Endothelial cell of umbilical vein (primary cell): ENCODE measurements around the gene NDUFA12. TPM values are rescaled to one million over a fixed set of nuclear protein-coding genes. Genes with fewer than 3 reads are reported as not detected.

ENCODE experiments used
- BruUV-seq: library from RNA; stranded (reverse); fragments of 400-500 nt; replicated peaks from 2 replicates; lab custom pipeline; 2021; lab: Mats Ljungman, UMichigan
- CTCF ChIA-PET: fragments of 300-600, 350-600 bp; sonication (Branson Sonifier 250); formaldehyde crosslinking; loops from one replicate; lab custom pipeline; 2021; ENCODE audit warnings: antibody characterized with exemption, inconsistent platforms; lab: Charles Lee
- POLR2A ChIA-PET: fragments of 300-600, 350-600 bp; sonication (Branson Sonifier 250); formaldehyde crosslinking; loops from one replicate; lab custom pipeline; 2021; ENCODE audit warnings: antibody characterized with exemption, inconsistent platforms; lab: Charles Lee
- DNase-seq: peaks from one replicate; pipeline ENCODE4 v3.0.0-alpha.2; 2011; ENCODE audit warnings: low read depth, low spot score
- FAIRE-seq: peaks from 2 replicates; lab custom pipeline; 2011; peaks lifted over from hg19 to GRCh38; lab: Jason Lieb, UNC
- H2AFZ ChIP-seq: 2 replicates; pipeline ENCODE4 v1.6.0; 2012; ENCODE audit warnings: low read depth, low read length, control low read depth, inconsistent platforms
- H3K27ac ChIP-seq: 2 replicates; pipeline ENCODE4 v1.5.1; 2011; ENCODE audit warnings: low read depth, mild to moderate bottlenecking, control low read depth, low read length, moderate library complexity; ENCODE audit not compliant: insufficient read depth
- H3K27me3 ChIP-seq, 2 experiments: 2 replicates each; pipeline versions ENCODE4 v1.6.0 to v1.6.1; 2011; ENCODE audit warnings: low read length in 2 of 2, mixed read lengths in 1 of 2; ENCODE audit not compliant: control insufficient read depth in 2 of 2, insufficient read depth in 2 of 2
- H3K36me3 ChIP-seq, 2 experiments: 2 replicates in 1 of 2; 3 replicates in 1 of 2; pipeline ENCODE4 v1.5.1; 2011; ENCODE audit warnings: low read length in 2 of 2, mild to moderate bottlenecking in 1 of 2, moderate library complexity in 1 of 2; ENCODE audit not compliant: control insufficient read depth in 2 of 2, insufficient read depth in 2 of 2; ENCODE audit errors: extremely low read depth in 1 of 2
- H3K4me1 ChIP-seq: 3 replicates; pipeline ENCODE4 v1.5.1; 2011; ENCODE audit warnings: mild to moderate bottlenecking, low read length; ENCODE audit not compliant: control insufficient read depth, insufficient read depth; ENCODE audit errors: extremely low read depth
- H3K4me2 ChIP-seq: 2 replicates; pipeline ENCODE4 v1.6.1; 2011; ENCODE audit warnings: low read length, control low read depth, mixed read lengths; ENCODE audit not compliant: insufficient read depth
- H3K4me3 ChIP-seq, 3 experiments: fragments of 200-600 bp in 1 of 3; sonication (generic), shearing (Covaris generic) in 1 of 3; replicated peaks in 1 of 3; 2 replicates each; pipeline ENCODE4 v1.5.1; 2011 to 2016; ENCODE audit warnings: control low read depth in 3 of 3, low read length in 3 of 3, mild to moderate bottlenecking in 2 of 3, inconsistent platforms in 1 of 3, low read depth in 1 of 3, moderate library complexity in 1 of 3; ENCODE audit not compliant: insufficient read depth in 1 of 3
- H3K79me2 ChIP-seq: 2 replicates; pipeline ENCODE4 v1.6.0; 2012; ENCODE audit warnings: low read length, inconsistent platforms; ENCODE audit not compliant: control insufficient read depth, insufficient read depth
- H3K9ac ChIP-seq: replicated peaks from 2 replicates; pipeline ENCODE3; 2011; ENCODE audit warnings: low read length, control low read depth; ENCODE audit not compliant: insufficient read depth; ENCODE audit errors: extremely low read depth
- H3K9me1 ChIP-seq: replicated peaks from 3 replicates; pipeline ENCODE4 v1.6.0; 2011; ENCODE audit warnings: mild to moderate bottlenecking, low read length; ENCODE audit not compliant: control insufficient read depth, insufficient read depth; ENCODE audit errors: extremely low read depth
- H3K9me3 ChIP-seq: replicated peaks from 2 replicates; pipeline ENCODE4 v1.5.1; 2012; ENCODE audit warnings: low read length, inconsistent platforms; ENCODE audit not compliant: control insufficient read depth, insufficient read depth
- H4K20me1 ChIP-seq: replicated peaks from 2 replicates; pipeline ENCODE3; 2011; ENCODE audit warnings: mild to moderate bottlenecking, low read length; ENCODE audit not compliant: control insufficient read depth, insufficient read depth; ENCODE audit errors: extremely low read depth
- EZH2 ChIP-seq: IDR thresholded peaks from 2 replicates; pipeline ENCODE4 v1.6.1; 2012; ENCODE audit warnings: borderline replicate concordance, low read depth, mild to moderate bottlenecking, moderate library complexity, low read length, inconsistent platforms; ENCODE audit not compliant: severe bottlenecking
- FOS ChIP-seq: IDR thresholded peaks from 2 replicates; pipeline ENCODE4 v1.6.1; 2011; ENCODE audit warnings: mild to moderate bottlenecking, low read length, moderate library complexity, borderline replicate concordance; ENCODE audit not compliant: insufficient read depth
- GATA2 ChIP-seq: IDR thresholded peaks from 2 replicates; pipeline ENCODE4 v1.7.0; 2011; ENCODE audit warnings: low read depth, mild to moderate bottlenecking, moderate library complexity, mixed read lengths, low read length; ENCODE audit not compliant: insufficient read length, insufficient read depth
- JUN ChIP-seq: IDR thresholded peaks from 2 replicates; pipeline ENCODE4 v1.6.1; 2011; ENCODE audit warnings: borderline replicate concordance, low read depth; ENCODE audit not compliant: insufficient read length, insufficient read depth
- MYC ChIP-seq: IDR thresholded peaks from one replicate; pipeline ENCODE4 v1.6.1; 2011; ENCODE audit warnings: mild to moderate bottlenecking, low read depth, low read length
- POLR2A ChIP-seq: IDR thresholded peaks from 2 replicates; pipeline ENCODE4 v1.6.1; 2012; ENCODE audit warnings: low read depth, mild to moderate bottlenecking, control low read depth, low read length
- POLR2AphosphoS5 ChIP-seq: IDR thresholded peaks from 2 replicates; pipeline ENCODE4 v1.6.1; 2012; ENCODE audit warnings: low read depth, mild to moderate bottlenecking, control low read depth, low read length, moderate library complexity; ENCODE audit not compliant: insufficient read depth
- dilution Hi-C: fragments of 300-500 bp; cut with MboI; formaldehyde crosslinking; loops from one replicate; pipeline ENCODE4 v1.15.0; 2019; ENCODE audit warnings: low sequenced_read_pairs; ENCODE audit not compliant: extremely low pct_ligation_motif_present
- intact Hi-C: fragments of 100-400 bp; cut with micrococcal nuclease; formaldehyde crosslinking; loops from one replicate; pipeline ENCODE4 v1.10.0; 2022
- polyA plus RNA-seq, 4 experiments: library from polyadenylated mRNA; depleted of rRNA in 3 of 4; stranded (reverse) in 3 of 4; unstranded in 1 of 4; fragments of >200 nt; gene quantifications; 2 replicates each; pipeline versions ENCODE4 v1.2.1 to v1.2.3, GENCODE V29; 2011 to 2012; ENCODE audit warnings: missing spikeins in 1 of 4
- total RNA-seq: library from RNA; stranded (reverse); gene quantifications from 2 replicates; pipeline ENCODE4 v1.2.3, GENCODE V29; 2021
- TF ChIP-seq, protein P1 (sequence below), 2 donors: IDR thresholded peaks; 1 replicate in 1 of 2; 2 replicates in 1 of 2; pipeline ENCODE4 v1.5.1; 2011; ENCODE audit warnings: low read length in 2 of 2, mild to moderate bottlenecking in 2 of 2, moderate library complexity in 2 of 2, control low read depth in 1 of 2, inconsistent platforms in 1 of 2, low read depth in 1 of 2; ENCODE audit not compliant: insufficient read depth in 1 of 2; ENCODE audit errors: extremely low read depth in 1 of 2

Gene NDUFA12
- total and polyA plus RNA-seq, 2 donors (not counting 3 experiments of a cell fraction or from before 2014, with no cell fraction given): 126 to 184 TPM

DNA sequence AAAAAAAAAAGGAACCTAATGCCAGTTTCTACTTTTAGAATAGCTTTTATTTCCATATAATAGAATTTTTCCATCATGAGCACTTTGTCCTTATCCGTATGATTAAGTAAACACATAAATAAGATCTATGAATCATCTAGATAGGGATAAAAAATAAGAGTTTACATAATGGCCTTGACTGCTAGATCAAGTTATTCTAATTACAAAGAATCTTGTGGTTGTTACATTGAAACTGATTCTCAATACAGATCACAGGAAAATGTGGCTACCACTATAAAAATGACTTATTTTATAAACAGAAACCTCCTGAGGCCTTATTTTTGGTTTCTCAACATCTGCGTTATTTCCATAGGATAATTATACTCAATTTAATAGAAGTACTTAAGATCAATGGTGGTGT, 34.4 kb upstream of the NDUFA12 start:
- H3K4me3 ChIP-seq: no peak overlapping the region
- H3K9me1 ChIP-seq: peaks cover 6% of the 10 kb centered on the region
- H3K9ac ChIP-seq: no peak overlapping the region
- BruUV-seq: no TSS peak
- dilution Hi-C loops (no loop called here), intact Hi-C loops (no loop called here)
- no peaks in the 10 kb centered on the region for H4K20me1 ChIP-seq
- no peak overlapping the region for H2AFZ ChIP-seq
- no peaks in the 10 kb centered on the region for H3K79me2 ChIP-seq
- no peaks in the 10 kb centered on the region for H3K27me3 ChIP-seq
- peaks cover 0 to 3% of the 10 kb centered on the region in 2 experiments for H3K36me3 ChIP-seq
- TF ChIP-seq FOS (no peak), MYC (no peak), POLR2AphosphoS5 (no peak), JUN (no peak), GATA2 (no peak), POLR2A (no peak), EZH2 (no peak)
- TF ChIP-seq, protein P1, sequence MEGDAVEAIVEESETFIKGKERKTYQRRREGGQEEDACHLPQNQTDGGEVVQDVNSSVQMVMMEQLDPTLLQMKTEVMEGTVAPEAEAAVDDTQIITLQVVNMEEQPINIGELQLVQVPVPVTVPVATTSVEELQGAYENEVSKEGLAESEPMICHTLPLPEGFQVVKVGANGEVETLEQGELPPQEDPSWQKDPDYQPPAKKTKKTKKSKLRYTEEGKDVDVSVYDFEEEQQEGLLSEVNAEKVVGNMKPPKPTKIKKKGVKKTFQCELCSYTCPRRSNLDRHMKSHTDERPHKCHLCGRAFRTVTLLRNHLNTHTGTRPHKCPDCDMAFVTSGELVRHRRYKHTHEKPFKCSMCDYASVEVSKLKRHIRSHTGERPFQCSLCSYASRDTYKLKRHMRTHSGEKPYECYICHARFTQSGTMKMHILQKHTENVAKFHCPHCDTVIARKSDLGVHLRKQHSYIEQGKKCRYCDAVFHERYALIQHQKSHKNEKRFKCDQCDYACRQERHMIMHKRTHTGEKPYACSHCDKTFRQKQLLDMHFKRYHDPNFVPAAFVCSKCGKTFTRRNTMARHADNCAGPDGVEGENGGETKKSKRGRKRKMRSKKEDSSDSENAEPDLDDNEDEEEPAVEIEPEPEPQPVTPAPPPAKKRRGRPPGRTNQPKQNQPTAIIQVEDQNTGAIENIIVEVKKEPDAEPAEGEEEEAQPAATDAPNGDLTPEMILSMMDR (IDR thresholded peaks at IDR 0.05; ENCODE audit: extremely low read depth in 1 of 2, insufficient read depth in 1 of 2, low read depth in 1 of 2, low read length in 2 of 2): no peak
- CTCF ChIA-PET: interaction anchor here (1.2 kb wide), 1 partner anchor 28 kb away, joined by 3 read pairs; no protein-coding TSS in a partner anchor
- POLR2A ChIA-PET: no interaction called here
- H3K4me1 ChIP-seq: peaks cover 8% of the 10 kb centered on the region
- H3K9me3 ChIP-seq: no peaks in the 10 kb centered on the region
- no peak overlapping the region for H3K4me2 ChIP-seq
- no peak for FAIRE-seq
- no peak overlapping the region for H3K27ac ChIP-seq
- no peak for DNase-seq
